Lower lobe of right lung (tissue), 2 donors: Measurements from ENCODE around the gene TMEFF2. TPM values are rescaled to one million over a fixed set of nuclear protein-coding genes. Genes with fewer than 3 reads are reported as not detected.

Source experiments
- ATAC-seq, 2 donors: fragments of 200-7000 bp; cut with Tn5 transposase; one replicate each; pipeline ENCODE4 v1.9.1; 2020 to 2022; ENCODE audit warnings: mild to moderate bottlenecking in 2 of 2, moderate library complexity in 2 of 2
- DNase-seq: peaks from one replicate; pipeline ENCODE4 v3.0.0-alpha.2; 2020
- H3K27ac ChIP-seq: fragments of 200-600 bp; one replicate; pipeline ENCODE4 v1.8.0; 2022
- H3K27me3 ChIP-seq: fragments of 200-600 bp; one replicate; pipeline ENCODE4 v1.8.0; 2022; ENCODE audit warnings: low read depth
- H3K36me3 ChIP-seq: fragments of 200-600 bp; one replicate; pipeline ENCODE4 v1.8.0; 2022; ENCODE audit warnings: mild to moderate bottlenecking
- H3K4me1 ChIP-seq: fragments of 200-600 bp; one replicate; pipeline ENCODE4 v1.8.0; 2022
- H3K4me3 ChIP-seq: fragments of 200-600 bp; one replicate; pipeline ENCODE4 v1.8.0; 2022; ENCODE audit warnings: mild to moderate bottlenecking
- H3K9me3 ChIP-seq: fragments of 200-600 bp; one replicate; pipeline ENCODE4 v1.8.0; 2022
- intact Hi-C: fragments of 100-400 bp; cut with DNase I; formaldehyde crosslinking; loops from one replicate; pipeline ENCODE4 v1.11.0; 2022
- total RNA-seq: library from RNA; stranded (reverse); fragmentation: NEBNext Ultra II Directional; extraction: Animal tissue kit (Norgen Biotek cat#: 25700); gene quantifications from one replicate; pipeline ENCODE4 v1.2.1, GENCODE V29; 2021
- TF ChIP-seq, protein P1 (sequence below): fragments of 200-600 bp; IDR thresholded peaks from one replicate; pipeline ENCODE4 v1.8.0; 2022; ENCODE audit warnings: antibody characterized with exemption, mild to moderate bottlenecking
- donor health status: DM: no; HTN: yes; CAD: no; lungs with severe emphysema.

TMEFF2 gene
- total RNA-seq, 1 donor from 2014 or later, result not detected

DNA sequence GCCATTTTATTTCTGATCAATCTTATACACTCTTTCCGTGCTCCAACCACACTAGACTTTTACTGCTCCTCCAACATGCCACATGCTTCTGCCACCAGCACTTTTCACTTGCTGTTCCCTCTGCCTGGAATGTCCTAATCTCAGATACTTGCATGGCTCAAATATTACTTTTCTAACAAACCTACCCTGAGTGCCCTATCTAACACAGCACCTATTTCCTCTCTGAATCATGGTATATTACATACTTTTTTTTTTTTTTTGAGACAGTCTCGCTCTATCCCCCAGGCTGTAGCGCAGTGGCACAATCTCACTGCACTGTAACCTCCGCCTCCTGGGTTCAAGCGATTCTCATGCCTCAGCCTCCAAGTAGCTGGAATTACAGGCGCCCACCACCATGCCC is 181.5 kb downstream of the TMEFF2 start:
- no peak for ATAC-seq
- DNase-seq, result no peak
- Histone ChIP-seq H3K27me3 (no peaks in the 10 kb centered on the region), H3K4me1 (peaks cover 7% of the 10 kb centered on the region), H3K4me3 (no peak overlapping the region), H3K27ac (no peak overlapping the region), H3K36me3 (no peaks in the 10 kb centered on the region), H3K9me3 (no peaks in the 10 kb centered on the region)
- intact Hi-C loops, result no loop called here
- TF ChIP-seq, protein P1, sequence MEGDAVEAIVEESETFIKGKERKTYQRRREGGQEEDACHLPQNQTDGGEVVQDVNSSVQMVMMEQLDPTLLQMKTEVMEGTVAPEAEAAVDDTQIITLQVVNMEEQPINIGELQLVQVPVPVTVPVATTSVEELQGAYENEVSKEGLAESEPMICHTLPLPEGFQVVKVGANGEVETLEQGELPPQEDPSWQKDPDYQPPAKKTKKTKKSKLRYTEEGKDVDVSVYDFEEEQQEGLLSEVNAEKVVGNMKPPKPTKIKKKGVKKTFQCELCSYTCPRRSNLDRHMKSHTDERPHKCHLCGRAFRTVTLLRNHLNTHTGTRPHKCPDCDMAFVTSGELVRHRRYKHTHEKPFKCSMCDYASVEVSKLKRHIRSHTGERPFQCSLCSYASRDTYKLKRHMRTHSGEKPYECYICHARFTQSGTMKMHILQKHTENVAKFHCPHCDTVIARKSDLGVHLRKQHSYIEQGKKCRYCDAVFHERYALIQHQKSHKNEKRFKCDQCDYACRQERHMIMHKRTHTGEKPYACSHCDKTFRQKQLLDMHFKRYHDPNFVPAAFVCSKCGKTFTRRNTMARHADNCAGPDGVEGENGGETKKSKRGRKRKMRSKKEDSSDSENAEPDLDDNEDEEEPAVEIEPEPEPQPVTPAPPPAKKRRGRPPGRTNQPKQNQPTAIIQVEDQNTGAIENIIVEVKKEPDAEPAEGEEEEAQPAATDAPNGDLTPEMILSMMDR, result no peak

DNA sequence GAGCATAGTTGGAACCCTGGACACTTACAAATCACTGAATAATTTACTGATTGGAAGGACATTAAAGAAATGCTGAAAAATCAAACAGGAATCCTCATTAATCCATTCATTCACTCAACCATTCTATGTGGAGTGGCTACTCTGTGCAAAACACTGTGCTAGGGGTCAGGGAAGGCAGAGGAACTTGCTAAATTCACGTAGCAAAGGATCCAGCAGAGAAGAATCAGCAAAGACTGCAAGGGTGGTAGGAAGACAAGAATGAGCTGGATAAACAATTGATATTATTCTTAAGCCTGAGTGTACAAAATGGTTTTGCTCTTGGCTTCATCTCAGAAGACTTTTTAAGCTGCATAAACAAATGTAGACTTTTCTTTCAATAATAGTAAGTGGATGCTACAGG is 183.5 kb downstream of the TMEFF2 start:
- no peak for ATAC-seq
- H3K36me3 ChIP-seq, result no peaks in the 10 kb centered on the region
- DNase-seq, result no peak
- no peaks in the 10 kb centered on the region for H3K27me3 ChIP-seq
- no peak overlapping the region for H3K27ac ChIP-seq
- H3K4me3 ChIP-seq, result no peak overlapping the region
- intact Hi-C loops, result no loop called here
- H3K9me3 ChIP-seq, result no peaks in the 10 kb centered on the region
- peaks cover 7% of the 10 kb centered on the region for H3K4me1 ChIP-seq
- TF ChIP-seq, protein P1, result no peak

DNA sequence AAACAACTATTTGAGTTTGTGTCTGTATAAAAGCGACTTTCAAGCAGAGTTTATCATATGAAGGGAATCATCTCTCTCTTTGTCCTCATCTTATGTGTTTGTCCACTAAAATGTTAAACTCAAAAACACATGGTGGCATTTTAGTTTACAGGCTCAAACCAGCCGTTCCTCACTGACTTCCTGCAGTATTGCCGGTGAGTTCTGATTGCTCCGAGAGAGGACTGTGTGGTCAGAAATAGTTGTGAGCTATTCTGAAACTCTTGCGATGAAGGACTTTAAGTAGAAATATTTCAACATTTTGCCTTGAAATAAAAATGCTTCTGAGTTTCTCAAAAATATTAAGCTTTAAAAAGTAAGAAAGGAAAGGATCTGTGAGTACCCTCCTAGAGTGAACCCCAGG is 184.7 kb downstream of the TMEFF2 start:
- Histone ChIP-seq H3K27me3 (no peaks in the 10 kb centered on the region), H3K4me1 (peaks cover 7% of the 10 kb centered on the region), H3K4me3 (no peak overlapping the region), H3K27ac (no peak overlapping the region), H3K36me3 (no peaks in the 10 kb centered on the region), H3K9me3 (no peaks in the 10 kb centered on the region)
- no peak for ATAC-seq
- intact Hi-C loops, result no loop called here
- DNase-seq, result no peak
- TF ChIP-seq, protein P1, result no peak

DNA sequence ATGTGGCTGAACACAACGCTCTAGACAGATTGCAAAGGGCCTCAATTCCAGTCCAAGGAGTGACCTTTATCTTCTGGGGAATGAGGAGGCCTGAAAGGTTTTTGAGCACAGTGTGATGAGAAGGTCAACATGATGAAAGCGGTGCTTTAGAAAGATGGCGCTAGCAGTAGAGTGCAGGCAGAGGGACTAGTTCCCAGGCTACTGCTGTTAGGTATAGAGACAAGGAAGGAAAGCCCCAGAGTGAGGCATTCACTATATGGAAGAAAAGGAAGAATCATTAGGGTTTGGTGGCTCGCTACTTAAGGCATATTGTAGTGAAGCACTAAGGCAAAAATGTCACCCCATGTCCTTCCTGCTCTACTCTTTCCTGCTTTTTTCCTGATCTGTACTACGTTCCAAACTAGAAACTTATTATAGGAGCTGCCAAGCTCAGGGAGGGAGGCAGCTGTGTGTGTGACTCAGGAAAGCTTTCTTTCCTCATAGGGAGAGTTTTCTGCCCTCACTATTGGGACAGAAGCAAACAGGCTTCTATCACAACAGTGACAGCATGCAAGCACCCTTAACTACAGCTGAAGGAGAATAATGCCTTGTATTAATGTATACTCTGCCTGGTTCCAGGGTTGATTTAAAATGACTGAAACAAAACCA is 187.0 kb downstream of the TMEFF2 start:
- Histone ChIP-seq H3K9me3 (no peaks in the 10 kb centered on the region), H3K4me1 (peaks cover 7% of the 10 kb centered on the region), H3K4me3 (no peak overlapping the region), H3K36me3 (no peaks in the 10 kb centered on the region), H3K27me3 (no peaks in the 10 kb centered on the region), H3K27ac (no peak overlapping the region)
- intact Hi-C loops, result no loop called here
- no peak for ATAC-seq
- TF ChIP-seq, protein P1, result no peak
- DNase-seq, result no peak

DNA sequence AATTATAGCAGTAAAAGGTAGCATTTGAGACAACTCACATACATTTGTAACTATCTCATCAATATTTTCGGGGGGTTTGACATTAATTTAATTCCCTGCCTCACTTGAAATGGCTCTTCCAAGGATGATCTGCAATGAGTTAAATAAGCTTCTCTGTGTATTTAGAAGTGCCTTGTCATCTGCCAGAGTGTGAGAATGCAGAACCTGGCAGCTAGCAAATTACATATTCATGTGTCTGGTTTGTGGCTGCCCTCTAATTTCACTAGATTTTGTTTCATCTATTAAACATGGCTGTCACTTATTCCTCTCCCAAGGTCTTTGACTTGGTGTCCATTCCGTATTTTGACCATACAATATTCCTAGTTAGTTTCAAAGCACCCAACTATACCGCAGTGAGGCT is 189.5 kb downstream of the TMEFF2 start:
- intact Hi-C loops, result no loop called here
- Histone ChIP-seq H3K27ac (no peak overlapping the region), H3K36me3 (no peaks in the 10 kb centered on the region), H3K4me1 (no peaks in the 10 kb centered on the region), H3K9me3 (no peaks in the 10 kb centered on the region), H3K27me3 (no peaks in the 10 kb centered on the region), H3K4me3 (no peak overlapping the region)
- no peak for DNase-seq
- no peak for ATAC-seq
- TF ChIP-seq, protein P1, result no peak
